Measurements from ENCODE around the gene RRAGD. TPM values are rescaled to one million over a fixed set of nuclear protein-coding genes. Genes with fewer than 3 reads are reported as not detected.

The RRAGD gene
- total RNA-seq, 2 donors from 2014 or later: 0.95 to 2.0 TPM

GRCh38 chr6:89402776-89403175 lies 9.3 kb downstream of the RRAGD start:
- Mint-ChIP-seq H3K4me1 (peaks cover 21% of the 10 kb centered on the region), H3K27me3 (ENCODE audit: insufficient read depth) (peaks cover 81% of the 10 kb centered on the region), H3K9me3 (no peaks in the 10 kb centered on the region), H3K4me3 (no peak overlapping the region), H3K27ac (no peak overlapping the region), H3K36me3 (ENCODE audit: low read depth) (no peaks in the 10 kb centered on the region)
- Histone ChIP-seq H3K27me3 (ENCODE audit: control insufficient read depth, insufficient read depth, low read length, poor library complexity, severe bottlenecking) (peaks cover 76% of the 10 kb centered on the region), H3K4me1 (ENCODE audit: control insufficient read depth, insufficient read depth, low read length) (peaks cover 8% of the 10 kb centered on the region), H3K27ac (ENCODE audit: low read depth, low read length) (no peak overlapping the region), H3K9ac (ENCODE audit: extremely low read depth, low read length, poor library complexity, severe bottlenecking) (no peak overlapping the region), H3K4me3 (ENCODE audit: low read length) (no peak overlapping the region), H3K36me3 (ENCODE audit: control insufficient read depth, insufficient read depth, low read length) (no peaks in the 10 kb centered on the region), H3K9me3 (ENCODE audit: control insufficient read depth, low read length) (no peaks in the 10 kb centered on the region)
- 84 to 95% methylated on average over 5 to 6 of the region's 6 CpGs for WGBS, 2 experiments (ENCODE audit: insufficient coverage in 1 of 2, insufficient read length in 1 of 2)
- TF ChIP-seq CTCF (conservative IDR thresholded peaks at IDR 0.05): no peak
- DNase-seq: no peak

GRCh38 chr6:89400912-89401399 lies 11.1 kb downstream of the RRAGD start:
- Histone ChIP-seq H3K4me1 (ENCODE audit: control insufficient read depth, insufficient read depth, low read length) (peaks cover 8% of the 10 kb centered on the region), H3K4me3 (ENCODE audit: low read length) (no peak overlapping the region), H3K9ac (ENCODE audit: extremely low read depth, low read length, poor library complexity, severe bottlenecking) (no peak overlapping the region), H3K27me3 (ENCODE audit: control insufficient read depth, insufficient read depth, low read length, poor library complexity, severe bottlenecking) (peaks cover 58% of the 10 kb centered on the region), H3K27ac (ENCODE audit: low read depth, low read length) (no peak overlapping the region), H3K36me3 (ENCODE audit: control insufficient read depth, insufficient read depth, low read length) (no peaks in the 10 kb centered on the region), H3K9me3 (ENCODE audit: control insufficient read depth, low read length) (no peaks in the 10 kb centered on the region)
- Mint-ChIP-seq H3K36me3 (ENCODE audit: low read depth) (no peaks in the 10 kb centered on the region), H3K4me3 (no peak overlapping the region), H3K9me3 (peaks cover 5% of the 10 kb centered on the region), H3K27me3 (ENCODE audit: insufficient read depth) (peaks cover 63% of the 10 kb centered on the region), H3K4me1 (peaks cover 21% of the 10 kb centered on the region), H3K27ac (no peak overlapping the region)
- WGBS, 2 experiments (ENCODE audit: insufficient coverage in 1 of 2, insufficient read length in 1 of 2): 90 to 91% methylated on average over 6 of the region's 6 CpGs
- no peak for DNase-seq
- TF ChIP-seq CTCF (conservative IDR thresholded peaks at IDR 0.05): no peak

GRCh38 chr6:89400050-89400449 lies 12.0 kb downstream of the RRAGD start:
- no peak overlapping the region for H3K27ac Mint-ChIP-seq
- Histone ChIP-seq H3K36me3 (ENCODE audit: control insufficient read depth, insufficient read depth, low read length) (no peaks in the 10 kb centered on the region), H3K4me1 (ENCODE audit: control insufficient read depth, insufficient read depth, low read length) (peaks cover 8% of the 10 kb centered on the region), H3K4me3 (ENCODE audit: low read length) (no peak overlapping the region), H3K9ac (ENCODE audit: extremely low read depth, low read length, poor library complexity, severe bottlenecking) (no peak overlapping the region), H3K9me3 (ENCODE audit: control insufficient read depth, low read length) (no peaks in the 10 kb centered on the region), H3K27me3 (ENCODE audit: control insufficient read depth, insufficient read depth, low read length, poor library complexity, severe bottlenecking) (peaks cover 49% of the 10 kb centered on the region), H3K27ac (ENCODE audit: low read depth, low read length) (no peak overlapping the region)
- DNase-seq: no peak
- 91 to 100% methylated on average over 3 of the region's 3 CpGs for WGBS, 2 experiments (ENCODE audit: insufficient coverage in 1 of 2, insufficient read length in 1 of 2)
- peaks cover 57% of the 10 kb centered on the region for H3K27me3 Mint-ChIP-seq (ENCODE audit: insufficient read depth)
- no peaks in the 10 kb centered on the region for H3K36me3 Mint-ChIP-seq (ENCODE audit: low read depth)
- H3K4me3 Mint-ChIP-seq: no peak overlapping the region
- H3K9me3 Mint-ChIP-seq: peaks cover 5% of the 10 kb centered on the region
- no peak for TF ChIP-seq CTCF (conservative IDR thresholded peaks at IDR 0.05)
- peaks cover 16% of the 10 kb centered on the region for H3K4me1 Mint-ChIP-seq
